ENCODE results near the gene IL34.

- TF ChIP-seq POLR2A (IDR thresholded peaks at IDR 0.05; ENCODE audit: low read length), result no peak
- TF ChIP-seq GATA1 (IDR thresholded peaks at IDR 0.05; ENCODE audit: low read depth, low read length), result no peak
These were observed 18.2 kb downstream of the IL34 start for GRCh38 chr16:70664325-70665112.

Measured in erythroblast (primary cell).